Bronchial epithelial cell (primary cell): Measurements from ENCODE around the gene DAZAP1. TPM values are rescaled to one million over a fixed set of nuclear protein-coding genes. Genes with fewer than 3 reads are reported as not detected.

Source experiments
- DNase-seq: peaks from one replicate; pipeline ENCODE4 v3.0.0-alpha.2; 2010; ENCODE audit warnings: low read depth
- FAIRE-seq: peaks from 2 replicates; lab custom pipeline; 2011; peaks lifted over from hg19 to GRCh38; lab: Jason Lieb, UNC
- H3K27me3 ChIP-seq: 2 replicates; pipeline ENCODE4 v1.5.1; 2011; ENCODE audit warnings: low read length; ENCODE audit not compliant: control insufficient read depth, insufficient read depth
- H3K36me3 ChIP-seq: 2 replicates; pipeline ENCODE4 v1.5.1; 2011; ENCODE audit warnings: low read length; ENCODE audit not compliant: control insufficient read depth, insufficient read depth
- H3K4me3 ChIP-seq: 2 replicates; pipeline ENCODE4 v1.5.1; 2011; ENCODE audit warnings: mild to moderate bottlenecking, low read depth, low read length, control low read depth
- CTCF ChIP-seq: IDR thresholded peaks from 2 replicates; pipeline ENCODE4 v1.5.1; 2011; ENCODE audit warnings: mild to moderate bottlenecking, moderate library complexity, low read length, control low read depth, inconsistent platforms; ENCODE audit not compliant: insufficient read depth, severe bottlenecking
- total RNA-seq: library from RNA; depleted of rRNA; stranded (reverse); fragments of >200 nt; gene quantifications from 2 replicates; pipeline ENCODE4 v1.2.1, GENCODE V29; 2014

Gene DAZAP1
- total RNA-seq, 1 donor from 2014 or later = 115 TPM

GRCh38 chr19:1471515-1472160 is 64.3 kb downstream of the DAZAP1 start:
- peaks cover 4% of the 10 kb centered on the region for H3K36me3 ChIP-seq
- H3K27me3 ChIP-seq = peaks cover 8% of the 10 kb centered on the region
- peak; percentile 10 for TF ChIP-seq CTCF
- no peak overlapping the region for H3K4me3 ChIP-seq
- FAIRE-seq (no peak), DNase-seq (no peak)

GRCh38 chr19:1472231-1473084 is 65.1 kb downstream of the DAZAP1 start:
- Histone ChIP-seq H3K4me3 (no peak overlapping the region), H3K36me3 (peaks cover 4% of the 10 kb centered on the region), H3K27me3 (peaks cover 1% of the 10 kb centered on the region)
- FAIRE-seq = no peak
- DNase-seq = no peak
- no peak for TF ChIP-seq CTCF

GRCh38 chr19:1473085-1473851 is 65.9 kb downstream of the DAZAP1 start:
- DNase-seq (no peak), FAIRE-seq (peak; percentile 43)
- H3K36me3 ChIP-seq = peaks cover 4% of the 10 kb centered on the region
- no peak overlapping the region for H3K4me3 ChIP-seq
- TF ChIP-seq CTCF = no peak
- H3K27me3 ChIP-seq = no peaks in the 10 kb centered on the region

GRCh38 chr19:1474011-1474764 is 66.8 kb downstream of the DAZAP1 start:
- FAIRE-seq (no peak), DNase-seq (no peak)
- Histone ChIP-seq H3K36me3 (peaks cover 4% of the 10 kb centered on the region), H3K4me3 (no peak overlapping the region), H3K27me3 (no peaks in the 10 kb centered on the region)
- TF ChIP-seq CTCF = no peak

- no peaks in the 10 kb centered on the region for H3K27me3 ChIP-seq
- H3K36me3 ChIP-seq = peaks cover 4% of the 10 kb centered on the region
- no peak overlapping the region for H3K4me3 ChIP-seq
- FAIRE-seq (no peak), DNase-seq (no peak)
- no peak for TF ChIP-seq CTCF
These were observed 67.5 kb downstream of the DAZAP1 start for GRCh38 chr19:1474765-1475351.
